RWPE2 (cell line): ENCODE measurements around the gene ZNF771.
"Not testable (repeated sequence)": the region's sequence is repeated elsewhere in the genome, so short reads cannot be mapped to it uniquely, and the experiment has no call there.

Source experiments
- ATAC-seq: fragments of 200-7000 bp; cut with Tn5 transposase; 3 replicates; pipeline ENCODE4 v1.9.1; 2021; ENCODE audit warnings: low read depth
- DNase-seq: peaks from one replicate; pipeline ENCODE4 v3.0.0-alpha.2; 2020; ENCODE audit warnings: low spot score
- H3K27ac ChIP-seq: fragments of 450-650 bp; 2 replicates; pipeline ENCODE4 v1.5.1; 2017; ENCODE audit warnings: mild to moderate bottlenecking; ENCODE audit not compliant: poor library complexity, severe bottlenecking
- H3K27me3 ChIP-seq: fragments of 250-450 bp; sonication (Bioruptor Pico); 2 replicates; pipeline ENCODE4 v1.5.1; 2021; ENCODE audit warnings: mild to moderate bottlenecking, moderate library complexity; ENCODE audit not compliant: insufficient read depth, poor library complexity, severe bottlenecking
- H3K36me3 ChIP-seq: fragments of 250-450 bp; sonication (Bioruptor Pico); 2 replicates; pipeline ENCODE4 v1.5.1; 2020; ENCODE audit warnings: low read depth, mild to moderate bottlenecking, moderate library complexity
- H3K4me1 ChIP-seq: fragments of 250-450 bp; sonication (Bioruptor Pico); 2 replicates; pipeline ENCODE4 v1.5.1; 2021; ENCODE audit warnings: mild to moderate bottlenecking, moderate library complexity; ENCODE audit not compliant: insufficient read depth, poor library complexity, severe bottlenecking
- H3K4me3 ChIP-seq: fragments of 250-450 bp; sonication (Bioruptor Pico); 2 replicates; pipeline ENCODE4 v1.5.1; 2021; ENCODE audit warnings: mild to moderate bottlenecking, moderate library complexity; ENCODE audit not compliant: severe bottlenecking
- H3K9me3 ChIP-seq: fragments of 250-450 bp; sonication (Bioruptor Pico); 2 replicates; pipeline ENCODE4 v1.5.1; 2021; ENCODE audit warnings: mild to moderate bottlenecking, moderate library complexity; ENCODE audit not compliant: severe bottlenecking
- CTCF ChIP-seq: fragments of 450-650 bp; IDR thresholded peaks from one replicate; pipeline ENCODE4 v1.5.1; 2017; ENCODE audit warnings: mild to moderate bottlenecking, moderate library complexity; ENCODE audit not compliant: poor library complexity, severe bottlenecking

The ZNF771 gene

DNA sequence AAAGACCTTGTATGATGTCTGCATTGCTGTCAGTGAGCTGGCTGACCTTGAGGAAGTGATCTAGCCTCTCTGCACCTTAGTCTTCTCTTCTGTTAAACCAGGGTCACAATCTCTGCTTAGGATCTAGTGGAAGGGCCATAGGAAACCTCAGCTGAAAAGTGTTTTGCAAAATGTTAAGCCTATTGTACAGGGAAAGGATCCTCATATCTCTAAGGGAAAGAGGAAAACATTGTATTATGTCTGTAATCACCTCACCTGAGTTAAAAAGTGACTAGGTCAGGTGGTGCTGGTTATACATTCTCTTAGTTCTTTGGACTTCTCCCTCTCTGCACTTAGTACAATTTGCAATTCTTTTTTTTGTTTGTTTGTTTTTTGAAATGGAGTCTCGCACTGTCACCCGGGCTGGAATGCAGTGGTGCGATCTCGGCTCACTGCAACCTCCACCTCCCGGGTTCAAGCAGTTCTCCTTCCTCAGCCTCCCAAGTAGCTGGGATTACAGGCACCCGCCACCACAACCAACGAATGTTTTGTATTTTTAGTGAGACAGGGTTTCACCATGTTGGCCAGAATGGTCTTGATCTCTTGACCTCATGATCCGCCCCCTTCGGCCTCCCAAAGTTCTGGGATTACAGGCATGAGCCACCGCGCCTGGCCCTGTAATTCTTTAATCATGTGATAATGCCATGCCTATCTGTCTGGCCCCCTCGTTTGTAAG, 40.3 kb downstream of the ZNF771 start:
- Histone ChIP-seq H3K9me3 (no peaks in the 10 kb centered on the region), H3K27ac (no peak overlapping the region), H3K4me3 (no peak overlapping the region), H3K4me1 (peaks cover 6% of the 10 kb centered on the region), H3K36me3 (peaks cover 17% of the 10 kb centered on the region), H3K27me3 (no peaks in the 10 kb centered on the region)
- ATAC-seq (no peak), DNase-seq (no peak)
- no peak for TF ChIP-seq CTCF

DNA sequence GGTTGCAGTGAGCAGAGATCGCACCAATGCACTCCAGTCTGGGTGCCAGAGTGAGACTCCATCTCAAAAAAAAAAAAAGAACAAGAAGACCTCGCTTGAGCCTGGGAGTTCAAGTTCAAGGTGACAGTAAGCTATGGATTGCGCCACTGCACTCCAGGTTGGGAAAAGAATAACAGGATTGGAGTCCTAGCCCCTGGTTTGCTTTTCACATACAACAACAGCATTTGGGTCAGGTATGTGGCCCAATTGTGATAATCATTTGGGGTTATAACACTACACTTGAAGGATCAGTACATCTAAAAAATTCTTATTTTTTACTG, 41.7 kb downstream of the ZNF771 start:
- ATAC-seq = no peak

GRCh38 chr16:30452709-30453580, 45.5 kb downstream of the ZNF771 start:
- not testable (repeated sequence) for H3K36me3 ChIP-seq, ATAC-seq, H3K4me3 ChIP-seq, H3K27ac ChIP-seq, DNase-seq, H3K27me3 ChIP-seq, H3K9me3 ChIP-seq, H3K4me1 ChIP-seq

More for the DNA sequence above, 41.7 kb downstream of the ZNF771 start:
- Histone ChIP-seq H3K36me3 (peaks cover 8% of the 10 kb centered on the region), H3K27ac (no peak overlapping the region), H3K9me3 (no peaks in the 10 kb centered on the region), H3K4me1 (peaks cover 6% of the 10 kb centered on the region), H3K27me3 (no peaks in the 10 kb centered on the region), H3K4me3 (no peak overlapping the region)
- TF ChIP-seq CTCF = no peak
- DNase-seq = no peak

GRCh38 chr16:30456302-30456701, 48.9 kb downstream of the ZNF771 start:
- DNase-seq (no peak), ATAC-seq (no peak)
- H3K4me1 ChIP-seq = no peaks in the 10 kb centered on the region
- no peaks in the 10 kb centered on the region for H3K27me3 ChIP-seq
- H3K36me3 ChIP-seq = no peaks in the 10 kb centered on the region
- H3K27ac ChIP-seq = no peak overlapping the region
- no peak overlapping the region for H3K4me3 ChIP-seq
- no peak for TF ChIP-seq CTCF
- no peaks in the 10 kb centered on the region for H3K9me3 ChIP-seq

DNA sequence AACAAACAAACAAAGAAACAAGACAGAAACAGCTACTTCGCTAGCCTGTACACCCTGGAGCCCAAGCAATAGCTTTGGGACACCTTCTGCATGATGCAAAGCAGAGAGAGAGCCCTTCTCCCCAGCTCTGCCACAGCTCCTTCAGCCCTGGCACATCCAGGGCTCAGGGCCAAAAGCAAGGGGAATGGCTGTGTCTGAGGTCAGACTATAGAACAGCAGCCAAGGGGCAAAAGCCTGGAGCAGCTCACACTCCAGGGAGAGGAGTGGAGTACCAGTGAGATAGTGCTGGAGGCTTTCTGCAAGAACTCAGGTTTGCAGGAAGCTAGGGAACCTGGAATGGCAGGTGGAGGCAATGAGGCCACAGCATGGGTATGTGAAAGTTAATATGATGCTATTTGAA, 49.9 kb downstream of the ZNF771 start:
- H3K27ac ChIP-seq = no peak overlapping the region
- no peak for DNase-seq
- no peak for TF ChIP-seq CTCF
- H3K9me3 ChIP-seq = no peaks in the 10 kb centered on the region
- H3K27me3 ChIP-seq = no peaks in the 10 kb centered on the region
- no peak for ATAC-seq
- no peaks in the 10 kb centered on the region for H3K36me3 ChIP-seq
- H3K4me3 ChIP-seq = no peak overlapping the region
- H3K4me1 ChIP-seq = no peaks in the 10 kb centered on the region
